Cardiac muscle cell (in vitro differentiated cells and primary cell): ENCODE results near the gene KCNK2. TPM values are rescaled to one million over a fixed set of nuclear protein-coding genes. Genes with fewer than 3 reads are reported as not detected.

Experiments used
- DNase-seq, 2 donors: peaks; one replicate each; pipeline versions ENCODE4 v3.0.0 to v3.0.0-alpha.2; 2010 to 2017; ENCODE audit warnings: low read depth in 1 of 2, low spot score in 1 of 2
- H3K27ac ChIP-seq: fragments of 200-600 bp; sonication (generic); 2 replicates; pipeline ENCODE4 v1.5.1; 2016
- H3K27me3 ChIP-seq: fragments of 200-600 bp; sonication (generic); 2 replicates; pipeline ENCODE4 v1.6.0; 2016; ENCODE audit warnings: control low read depth
- H3K36me3 ChIP-seq: fragments of 200-600 bp; sonication (generic); 2 replicates; pipeline ENCODE4 v1.5.1; 2016; ENCODE audit warnings: control low read depth
- H3K4me1 ChIP-seq: fragments of 200-600 bp; sonication (generic); 2 replicates; pipeline ENCODE4 v1.8.1; 2017; ENCODE audit warnings: low read depth, mild to moderate bottlenecking, mixed run types
- H3K4me3 ChIP-seq: fragments of 200-600 bp; sonication (generic); 2 replicates; pipeline ENCODE4 v1.5.1; 2016; ENCODE audit warnings: mild to moderate bottlenecking
- H3K9me3 ChIP-seq: fragments of 200-600 bp; sonication (generic); 2 replicates; pipeline ENCODE4 v1.5.1; 2017; ENCODE audit warnings: low read depth, mild to moderate bottlenecking, control low read depth
- CTCF ChIP-seq: IDR thresholded peaks from 2 replicates; pipeline ENCODE4 v1.5.1; 2012; ENCODE audit warnings: low read depth, mild to moderate bottlenecking, low read length
- polyA plus RNA-seq: library from polyadenylated mRNA; unstranded; fragments of >200 nt; fragmentation: Nextera tagmentation; extraction: Ambion mirVana; gene quantifications from 2 replicates; pipeline ENCODE4 v1.2.1, GENCODE V29; 2016
- total RNA-seq: library from RNA; depleted of rRNA; stranded (reverse); fragments of >200 nt; gene quantifications from 2 replicates; pipeline ENCODE4 v1.2.3, GENCODE V29; 2016

KCNK2 gene
- total and polyA plus RNA-seq, 2 experiments from 2014 or later, result not detected

GRCh38 chr1:215137985-215138384 lies 55.4 kb downstream of the KCNK2 start:
- H3K4me1 ChIP-seq, result no peaks in the 10 kb centered on the region
- H3K4me3 ChIP-seq, result no peak overlapping the region
- H3K9me3 ChIP-seq, result no peaks in the 10 kb centered on the region
- no peaks in the 10 kb centered on the region for H3K27me3 ChIP-seq
- no peak overlapping the region for H3K27ac ChIP-seq
- no peaks in the 10 kb centered on the region for H3K36me3 ChIP-seq
- no peak for DNase-seq
- no peak for TF ChIP-seq CTCF

GRCh38 chr1:215140135-215140534 lies 57.6 kb downstream of the KCNK2 start:
- Histone ChIP-seq H3K36me3 (no peaks in the 10 kb centered on the region), H3K4me3 (no peak overlapping the region), H3K27me3 (no peaks in the 10 kb centered on the region), H3K27ac (no peak overlapping the region), H3K4me1 (no peaks in the 10 kb centered on the region), H3K9me3 (no peaks in the 10 kb centered on the region)
- no peak for TF ChIP-seq CTCF
- no peak for DNase-seq

- no peak overlapping the region for H3K27ac ChIP-seq
- H3K4me1 ChIP-seq, result no peaks in the 10 kb centered on the region
- no peaks in the 10 kb centered on the region for H3K36me3 ChIP-seq
- no peaks in the 10 kb centered on the region for H3K27me3 ChIP-seq
- DNase-seq, result no peak
- no peaks in the 10 kb centered on the region for H3K9me3 ChIP-seq
- no peak for TF ChIP-seq CTCF
- no peak overlapping the region for H3K4me3 ChIP-seq
Measured at GRCh38 chr1:215141460-215141859, 58.9 kb downstream of the KCNK2 start.

- no peaks in the 10 kb centered on the region for H3K9me3 ChIP-seq
- no peak overlapping the region for H3K4me3 ChIP-seq
- no peaks in the 10 kb centered on the region for H3K36me3 ChIP-seq
- H3K4me1 ChIP-seq, result no peaks in the 10 kb centered on the region
- peak in 1 of 2 donors; percentile 0 for DNase-seq
- no peak overlapping the region for H3K27ac ChIP-seq
- H3K27me3 ChIP-seq, result no peaks in the 10 kb centered on the region
- no peak for TF ChIP-seq CTCF
Measured at GRCh38 chr1:215143497-215143896, 61.0 kb downstream of the KCNK2 start.

GRCh38 chr1:215146240-215146975 lies 63.9 kb downstream of the KCNK2 start:
- Histone ChIP-seq H3K27me3 (no peaks in the 10 kb centered on the region), H3K4me3 (no peak overlapping the region), H3K4me1 (no peaks in the 10 kb centered on the region), H3K9me3 (no peaks in the 10 kb centered on the region), H3K36me3 (no peaks in the 10 kb centered on the region), H3K27ac (no peak overlapping the region)
- peak; percentile 5 to 56 for DNase-seq
- TF ChIP-seq CTCF, result peak; percentile 67
